H1 (cell line): ENCODE results near the gene ZNF419. TPM values are rescaled to one million over a fixed set of nuclear protein-coding genes. Genes with fewer than 3 reads are reported as not detected.

Experiments used
- CTCF ChIA-PET: fragments of 300-600 bp; sonication (Branson Sonifier 250); formaldehyde crosslinking; loops from one replicate; lab custom pipeline; 2021; ENCODE audit not compliant: partially characterized antibody; lab: Charles Lee
- POLR2A ChIA-PET: fragments of 300-600 bp; sonication (Branson Sonifier 250); formaldehyde crosslinking; loops from one replicate; lab custom pipeline; 2021; ENCODE audit warnings: inconsistent platforms; ENCODE audit not compliant: partially characterized antibody; lab: Charles Lee
- DNase-seq, 2 experiments: peaks; one replicate each; pipeline versions ENCODE4 v3.0.0 to v3.0.0-alpha.2; 2010 to 2022; ENCODE audit warnings: low spot score in 2 of 2, low read depth in 1 of 2, mixed read lengths in 1 of 2
- FAIRE-seq: peaks from 2 replicates; lab custom pipeline; 2011; peaks lifted over from hg19 to GRCh38; lab: Jason Lieb, UNC
- H2AFZ ChIP-seq: 2 replicates; pipeline ENCODE4 v1.8.1; 2012; ENCODE audit warnings: low read length, inconsistent platforms
- H2AK5ac ChIP-seq: 2 replicates; pipeline ENCODE4 v1.6.1; 2013; ENCODE audit warnings: low read depth, low read length
- H2BK120ac ChIP-seq: replicated peaks from 2 replicates; pipeline ENCODE3; 2013; ENCODE audit warnings: low read depth, low read length, inconsistent platforms
- H2BK12ac ChIP-seq: 2 replicates; pipeline ENCODE4 v1.6.1; 2013; ENCODE audit warnings: low read depth, low read length
- H2BK15ac ChIP-seq: 2 replicates; pipeline ENCODE4 v1.6.1; 2013; ENCODE audit warnings: low read length
- H2BK20ac ChIP-seq: 2 replicates; pipeline ENCODE4 v1.6.1; 2013; ENCODE audit warnings: low read length
- H2BK5ac ChIP-seq: 2 replicates; pipeline ENCODE4 v1.6.1; 2013; ENCODE audit warnings: low read depth, low read length
- H3K14ac ChIP-seq: 2 replicates; pipeline ENCODE4 v1.6.1; 2013; ENCODE audit warnings: inconsistent platforms; ENCODE audit not compliant: insufficient read length
- H3K18ac ChIP-seq: 2 replicates; pipeline ENCODE4 v1.6.1; 2013; ENCODE audit warnings: low read length; ENCODE audit errors: extremely low read depth
- H3K23ac ChIP-seq: 2 replicates; pipeline ENCODE4 v1.6.1; 2013; ENCODE audit warnings: inconsistent platforms; ENCODE audit not compliant: insufficient read length
- H3K23me2 ChIP-seq: 2 replicates; pipeline ENCODE4 v1.6.1; 2013; ENCODE audit warnings: low read depth, low read length
- H3K27ac ChIP-seq: 2 replicates; pipeline ENCODE4 v1.6.1; 2011; ENCODE audit warnings: low read depth, low read length, inconsistent platforms
- H3K27me3 ChIP-seq, 4 experiments: replicated peaks in 1 of 4; 1 replicate in 1 of 4; 2 replicates in 3 of 4; pipeline versions ENCODE4 v1.6.1 to v1.8.1; 2011 to 2013; ENCODE audit warnings: low read length in 3 of 4, mild to moderate bottlenecking in 3 of 4, inconsistent platforms in 2 of 4, mixed read lengths in 2 of 4, moderate library complexity in 1 of 4; ENCODE audit not compliant: control insufficient read depth in 3 of 4, insufficient read depth in 3 of 4; ENCODE audit errors: extremely low read depth in 1 of 4
- H3K36me3 ChIP-seq, 4 experiments: 2 replicates each; pipeline versions ENCODE4 v1.6.1 to v1.8.1; 2011 to 2013; ENCODE audit warnings: mild to moderate bottlenecking in 4 of 4, low read length in 3 of 4, moderate library complexity in 2 of 4, control low read depth in 1 of 4, inconsistent platforms in 1 of 4; ENCODE audit not compliant: insufficient read depth in 4 of 4, control insufficient read depth in 2 of 4
- H3K4ac ChIP-seq: replicated peaks from 2 replicates; pipeline ENCODE3; 2013; ENCODE audit warnings: low read length, low read depth, mixed read lengths, inconsistent platforms; ENCODE audit not compliant: insufficient read length
- H3K4me1 ChIP-seq, 4 experiments: replicated peaks in 1 of 4; 1 replicate in 1 of 4; 2 replicates in 3 of 4; pipeline versions ENCODE4 v1.6.1 to v1.8.1; 2011 to 2013; ENCODE audit warnings: low read length in 3 of 4, inconsistent platforms in 2 of 4, mixed read lengths in 1 of 4; ENCODE audit not compliant: insufficient read depth in 4 of 4, control insufficient read depth in 3 of 4
- H3K4me2 ChIP-seq, 2 experiments: 2 replicates each; pipeline versions ENCODE4 v1.6.1 to v1.8.1; 2011 to 2013; ENCODE audit warnings: low read depth in 2 of 2, low read length in 2 of 2, control low read depth in 1 of 2, inconsistent platforms in 1 of 2, mild to moderate bottlenecking in 1 of 2; ENCODE audit not compliant: insufficient read depth in 1 of 2
- H3K4me3 ChIP-seq, 4 experiments: fragments of 200-600, 300-600 bp in 1 of 4; sonication (generic), shearing (Covaris generic), sonication (Bioruptor Twin) in 1 of 4; 2 replicates each; pipeline versions ENCODE4 v1.5.1 to v1.8.1; 2011 to 2016; ENCODE audit warnings: low read length in 4 of 4, low read depth in 3 of 4, control low read depth in 2 of 4, inconsistent platforms in 2 of 4, mild to moderate bottlenecking in 2 of 4, mixed read lengths in 1 of 4, moderate library complexity in 1 of 4; ENCODE audit not compliant: insufficient read depth in 2 of 4; ENCODE audit errors: extremely low read depth in 1 of 4
- H3K56ac ChIP-seq: replicated peaks from 2 replicates; pipeline ENCODE3; 2013; ENCODE audit warnings: low read depth, mild to moderate bottlenecking, mixed read lengths, low read length, inconsistent platforms; ENCODE audit not compliant: insufficient read length
- H3K79me1 ChIP-seq: 2 replicates; pipeline ENCODE4 v1.6.1; 2013; ENCODE audit warnings: low read depth, low read length, control low read depth
- H3K79me2 ChIP-seq, 2 experiments: 2 replicates each; pipeline versions ENCODE4 v1.6.1 to v1.8.1; 2012 to 2013; ENCODE audit warnings: low read length in 2 of 2, mild to moderate bottlenecking in 2 of 2, inconsistent platforms in 1 of 2; ENCODE audit not compliant: insufficient read depth in 2 of 2, control insufficient read depth in 1 of 2
- H3K9ac ChIP-seq, 4 experiments: replicated peaks in 1 of 4; 1 replicate in 1 of 4; 2 replicates in 3 of 4; pipeline versions ENCODE4 v1.6.1 to v1.8.1; 2011 to 2013; ENCODE audit warnings: low read depth in 3 of 4, low read length in 3 of 4, control low read depth in 2 of 4, mild to moderate bottlenecking in 2 of 4, moderate library complexity in 2 of 4, inconsistent platforms in 1 of 4; ENCODE audit errors: extremely low read depth in 1 of 4
- H3K9me3 ChIP-seq, 2 experiments: 2 replicates each; pipeline versions ENCODE4 v1.6.1 to v1.8.1; 2012 to 2013; ENCODE audit warnings: mild to moderate bottlenecking in 2 of 2, moderate library complexity in 2 of 2, control low read depth in 1 of 2, inconsistent platforms in 1 of 2, low read depth in 1 of 2, low read length in 1 of 2, mixed read lengths in 1 of 2; ENCODE audit not compliant: insufficient read depth in 2 of 2
- H4K20me1 ChIP-seq, 2 experiments: replicated peaks in 1 of 2; 2 replicates each; pipeline versions ENCODE3 to v1.8.1; 2011 to 2013; ENCODE audit warnings: inconsistent platforms in 2 of 2, low read length in 2 of 2, mild to moderate bottlenecking in 1 of 2; ENCODE audit not compliant: insufficient read depth in 2 of 2, control insufficient read depth in 1 of 2
- H4K5ac ChIP-seq: 2 replicates; pipeline ENCODE4 v1.6.1; 2013; ENCODE audit warnings: low read length, low read depth, mixed read lengths, inconsistent platforms; ENCODE audit not compliant: insufficient read length
- H4K8ac ChIP-seq: 2 replicates; pipeline ENCODE4 v1.8.0; 2013; ENCODE audit warnings: mild to moderate bottlenecking, moderate library complexity, low read length, inconsistent platforms; ENCODE audit not compliant: insufficient read depth; ENCODE audit errors: extremely low read depth
- H4K91ac ChIP-seq: replicated peaks from 2 replicates; pipeline ENCODE3; 2013; ENCODE audit warnings: low read length, mixed read lengths, inconsistent platforms; ENCODE audit not compliant: insufficient read length
- FOSL1 ChIP-seq: IDR thresholded peaks from 2 replicates; pipeline ENCODE4 v1.6.1; 2011; ENCODE audit warnings: mild to moderate bottlenecking, low read depth, low read length, moderate library complexity; ENCODE audit not compliant: insufficient read depth
- HDAC6 ChIP-seq: IDR thresholded peaks from one replicate; pipeline ENCODE4 v1.7.1; 2012; ENCODE audit warnings: low read depth, mild to moderate bottlenecking, inconsistent platforms, low read length, moderate library complexity
- KDM4A ChIP-seq: IDR thresholded peaks from one replicate; pipeline ENCODE4 v1.7.1; 2012; ENCODE audit warnings: low read depth, mild to moderate bottlenecking, moderate library complexity, low read length, inconsistent platforms; ENCODE audit not compliant: severe bottlenecking
- RAD21 ChIP-seq, 2 experiments: IDR thresholded peaks in 1 of 2; conservative IDR thresholded peaks in 1 of 2; 2 replicates each; pipeline ENCODE4 v1.6.1; 2011; ENCODE audit warnings: low read depth in 2 of 2, low read length in 2 of 2, improper control_type of control experiment in 1 of 2, inconsistent platforms in 1 of 2, mild to moderate bottlenecking in 1 of 2, moderate library complexity in 1 of 2
- RFX5 ChIP-seq: IDR thresholded peaks from 2 replicates; pipeline ENCODE4 v1.6.1; 2011; ENCODE audit warnings: low read depth, low read length, improper control_type of control experiment, borderline replicate concordance
- SRF ChIP-seq: IDR thresholded peaks from 2 replicates; pipeline ENCODE4 v1.6.1; 2011; ENCODE audit warnings: mild to moderate bottlenecking, low read depth, low read length, moderate library complexity
- USF2 ChIP-seq: IDR thresholded peaks from 2 replicates; pipeline ENCODE4 v1.6.1; 2011; ENCODE audit warnings: low read length, improper control_type of control experiment
- ZNF274 ChIP-seq: IDR thresholded peaks from 2 replicates; pipeline ENCODE4 v1.7.0; 2012; ENCODE audit warnings: low read length, borderline replicate concordance; ENCODE audit errors: extremely low read depth
- WGBS, 2 experiments: shearing (Covaris generic) in 1 of 2; methylation state at CpG; one replicate each; pipeline versions ENCODE4 v1.1.6 to v1.1.7; 2013 to 2015; ENCODE audit warnings: low lambda C conversion rate in 2 of 2, mixed read lengths in 2 of 2, inconsistent platforms in 1 of 2, low coverage in 1 of 2, missing lambda C conversion rate in 1 of 2; ENCODE audit not compliant: insufficient replicate concordance in 2 of 2, insufficient coverage in 1 of 2, insufficient read length in 1 of 2; ENCODE audit errors: extremely low coverage in 1 of 2, missing lambda C conversion rate in 1 of 2; 5-methylcytosine and 5-hydroxymethylcytosine counted together
- polyA plus RNA-seq, 7 experiments: library from polyadenylated mRNA; depleted of rRNA in 3 of 7; stranded (reverse) in 5 of 7; unstranded in 2 of 7; fragments of >200 nt in 5 of 7; fragments of 200-250 nt in 2 of 7; gene quantifications; 1 replicate in 5 of 7; 2 replicates in 1 of 7; 4 replicates in 1 of 7; pipeline versions ENCODE4 v1.2.1 to v1.2.3, GENCODE V29; 2011 to 2013; ENCODE audit warnings: missing spikeins in 2 of 7, mixed read lengths in 2 of 7
- total RNA-seq: library from RNA; stranded (reverse); fragmentation: NEBNext Ultra II Directional; extraction: Animal tissue kit (Norgen Biotek cat#: 25700); gene quantifications from 2 replicates; pipeline ENCODE4 v1.2.1, GENCODE V29; 2021

The ZNF419 gene
- total and polyA plus RNA-seq, 2 of the 8 experiments (the other 6 are each of a cell fraction or from before 2014, with no cell fraction given): 5.8 to 11.9 TPM

GRCh38 chr19:57527136-57527881 is 39.8 kb downstream of the ZNF419 start, which contains the start of gene ZNF549:
ZNF549 (plus strand) TSS chr19:57527356; CDS start chr19:57527574, 218 bp downstream.
- Histone ChIP-seq H4K91ac (no peak within 1 kb of the TSS), H2BK5ac (0 out of 2 replicates have a peak within 1 kb of the TSS, but pooled peaks have one; percentile 77), H3K79me2 (peaks cover 8 to 32% of the 10 kb centered on the region in 2 experiments), H2BK15ac (no peak within 1 kb of the TSS), H4K5ac (peak within 1 kb of the TSS; percentile 78), H2BK20ac (no peak within 1 kb of the TSS), H2BK12ac (no peak within 1 kb of the TSS), H2BK120ac (no peak within 1 kb of the TSS), H3K36me3 (peaks cover 0 to 10% (median 4%) of the 10 kb centered on the region in 4 experiments; a peak in 4 of 8 replicates), H3K4ac (no peak within 1 kb of the TSS), H3K9ac (peak within 1 kb of the TSS in 3 of 4 experiments; percentile 73 to 89 (median 77); a peak in 6 of 7 replicates), H2AFZ (peak within 1 kb of the TSS; percentile 83), H3K23ac (no peak within 1 kb of the TSS), H3K4me3 (peak within 1 kb of the TSS; percentile 83 to 95 (median 91)), H3K4me1 (peaks cover 0 to 3% (median 2%) of the 10 kb centered on the region in 4 experiments; a peak in 2 of 7 replicates), H2AK5ac (no peak within 1 kb of the TSS), H3K14ac (no peak within 1 kb of the TSS), H4K20me1 (peaks cover 0 to 2% of the 10 kb centered on the region in 2 experiments), H3K27me3 (no peaks in the 10 kb centered on the region), H3K56ac (peak within 1 kb of the TSS; percentile 32), H3K18ac (peak within 1 kb of the TSS; percentile 53; the same call in 1 of the 2 replicates), H3K27ac (peak within 1 kb of the TSS; percentile 62; the same call in 1 of the 2 replicates), H3K9me3 (no peaks in the 10 kb centered on the region; a peak in 1 of 4 replicates), H3K4me2 (peak within 1 kb of the TSS; percentile 60 to 88), H4K8ac (peak within 1 kb of the TSS; percentile 97), H3K23me2 (peaks cover 4% of the 10 kb centered on the region; the same call in 1 of the 2 replicates), H3K79me1 (peaks cover 6% of the 10 kb centered on the region)
- ChIA-PET CTCF (interaction anchor here (0.5 kb wide), 1 partner anchor 102 kb away, joined by 4 read pairs; no protein-coding TSS in a partner anchor), POLR2A (interaction anchor here (0.5 to 1.2 kb wide), 10 partner anchors 16 to 355 kb away, joined by 3 read pairs; partner anchors contain the start of genes ZIK1, ZNF154, ZNF587 and ZNF749)
- peak; percentile 85 to 87 for DNase-seq
- 2% methylated on average over 57 of the region's 64 CpGs; no CpG with 5 or more reads in 1 of the 2 experiments for WGBS, 2 experiments
- FAIRE-seq: peak; percentile 92
- TF ChIP-seq USF2: 0 out of 2 replicates have a peak, but pooled peaks have one; percentile 16
- TF ChIP-seq ZNF274: no peak
- TF ChIP-seq SRF: 0 out of 2 replicates have a peak, but pooled peaks have one; percentile 30
- no peak for TF ChIP-seq RFX5
- peak; percentile 63 for TF ChIP-seq KDM4A
- no peak for TF ChIP-seq FOSL1
- TF ChIP-seq RAD21 (IDR thresholded peaks at IDR 0.05 in 1 of 2, conservative IDR thresholded peaks at IDR 0.05 in 1 of 2; ENCODE audit: low read depth in 2 of 2, low read length in 2 of 2): no peak; a peak in 1 of 4 replicates
- TF ChIP-seq HDAC6: no peak
